ENCODE data around the gene C2CD2L.

GRCh38 chr11:119116601-119117000 lies 9.5 kb downstream of the C2CD2L start:
- TF ChIP-seq CTCF (IDR thresholded peaks at IDR 0.05) (no peak), POLR2A (IDR thresholded peaks at IDR 0.05) (no peak)
